Left lobe of liver (tissue), 2 donors: Measurements from ENCODE around the gene PCGF5. TPM values are rescaled to one million over a fixed set of nuclear protein-coding genes. Genes with fewer than 3 reads are reported as not detected.
A peak's percentile ranks its signal among the peaks of the same experiment; 100 is the strongest.
"Not testable (repeated sequence)": the region's sequence is repeated elsewhere in the genome, so short reads cannot be mapped to it uniquely, and the experiment has no call there.

Source experiments
- ATAC-seq: fragments of 200-7000 bp; cut with Tn5 transposase; one replicate; pipeline ENCODE4 v1.9.1; 2020; ENCODE audit warnings: mild to moderate bottlenecking, moderate library complexity
- DNase-seq: peaks from one replicate; pipeline ENCODE4 v3.0.0-alpha.2; 2020; ENCODE audit warnings: low spot score
- total RNA-seq: library from RNA; stranded (reverse); gene quantifications from one replicate; pipeline ENCODE4 v1.2.1, GENCODE V29; 2021
- donor health status: DM: no; HTN: no; CAD: no; lungs with moderate emphysema.
- donor health status: DM: no; HTN: yes; CAD: no.

Gene PCGF5
- total RNA-seq, 1 donor from 2014 or later = 25.0 TPM

DNA sequence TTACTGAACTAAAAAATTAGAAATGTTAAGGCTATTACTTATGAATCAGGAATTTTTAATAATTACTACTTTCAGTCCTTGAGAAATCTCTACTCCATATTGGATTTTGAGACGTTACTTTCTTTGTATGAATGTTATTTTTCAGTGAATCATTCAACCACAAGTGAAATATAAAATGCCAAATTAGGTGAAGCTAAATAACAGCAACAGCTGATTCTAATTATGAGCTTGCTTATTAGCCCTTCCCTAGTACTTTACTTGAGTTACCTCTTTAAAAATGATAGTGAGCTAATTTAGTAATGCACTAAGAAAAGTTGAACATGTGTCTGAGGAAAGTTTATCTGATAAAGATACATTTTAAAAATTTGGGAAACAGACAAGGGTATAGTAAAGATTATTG, 51.4 kb downstream of the PCGF5 start:
- ATAC-seq (no peak), DNase-seq (no peak)

GRCh38 chr10:91284486-91285090, 64.1 kb downstream of the PCGF5 start:
- ATAC-seq = no peak
- DNase-seq = no peak

DNA sequence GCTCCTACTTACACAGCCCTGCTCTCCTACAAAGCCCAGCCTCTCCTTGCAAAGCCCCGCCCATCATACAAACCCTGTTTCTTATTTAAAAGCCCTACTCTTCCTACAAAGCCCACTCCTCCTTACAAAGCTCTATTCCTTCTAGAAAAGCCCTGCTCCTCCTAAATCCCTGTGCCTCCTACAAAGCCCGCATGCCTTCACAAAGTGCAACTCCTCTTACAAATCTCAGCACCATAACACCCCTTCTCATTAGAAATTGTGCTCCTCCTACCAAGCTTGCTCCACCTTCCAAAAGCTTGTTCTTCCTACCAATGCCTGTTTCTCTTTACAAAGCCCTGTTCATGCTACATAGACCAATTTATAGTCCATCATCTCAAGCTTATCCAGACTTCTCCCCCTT, 66.1 kb downstream of the PCGF5 start:
- ATAC-seq = no peak
- no peak for DNase-seq

DNA sequence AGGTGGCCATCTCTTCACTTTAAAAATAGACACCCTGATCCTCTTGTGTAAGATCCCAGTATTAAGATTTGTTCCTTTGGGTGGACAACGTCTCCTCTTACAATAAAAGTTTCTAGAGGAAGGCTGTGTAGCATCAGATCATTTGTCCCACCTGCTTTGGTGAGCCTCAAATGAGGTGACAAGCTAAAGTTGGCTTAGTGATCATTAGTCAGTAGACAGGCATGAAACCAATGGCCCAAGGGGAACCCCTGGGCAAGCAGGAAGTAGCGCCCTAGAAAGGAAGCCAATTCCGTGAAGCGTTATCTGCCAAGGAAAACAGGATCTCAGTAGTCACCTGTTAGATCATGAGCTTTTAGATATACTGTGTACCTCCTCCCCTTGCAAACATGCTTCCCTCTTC, 66.8 kb downstream of the PCGF5 start:
- no peak for DNase-seq
- no peak for ATAC-seq

- ATAC-seq (peak; percentile 10), DNase-seq (no peak)
These were observed 67.4 kb downstream of the PCGF5 start for GRCh38 chr10:91287912-91288311.

DNA sequence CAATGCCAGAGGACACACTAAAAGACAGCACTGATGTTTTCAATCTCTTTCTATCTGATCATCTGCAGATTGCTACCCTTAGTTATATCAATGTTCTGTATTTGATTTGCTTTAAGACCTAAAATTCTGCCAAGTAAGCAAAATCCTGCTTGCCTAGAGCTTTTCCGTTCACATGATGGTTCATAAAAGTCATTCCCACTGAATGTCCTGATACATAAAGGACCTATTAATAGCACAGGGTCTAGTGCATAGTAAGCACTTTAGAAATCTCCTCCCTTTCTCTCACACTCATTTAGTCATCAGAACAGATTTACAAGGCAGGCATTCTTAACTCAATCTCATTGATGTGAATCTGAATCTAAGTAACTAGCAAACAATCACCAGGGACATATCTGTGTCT, 68.8 kb downstream of the PCGF5 start:
- DNase-seq (no peak), ATAC-seq (no peak)

GRCh38 chr10:91290607-91291006, 70.1 kb downstream of the PCGF5 start:
- DNase-seq = no peak
- no peak for ATAC-seq

DNA sequence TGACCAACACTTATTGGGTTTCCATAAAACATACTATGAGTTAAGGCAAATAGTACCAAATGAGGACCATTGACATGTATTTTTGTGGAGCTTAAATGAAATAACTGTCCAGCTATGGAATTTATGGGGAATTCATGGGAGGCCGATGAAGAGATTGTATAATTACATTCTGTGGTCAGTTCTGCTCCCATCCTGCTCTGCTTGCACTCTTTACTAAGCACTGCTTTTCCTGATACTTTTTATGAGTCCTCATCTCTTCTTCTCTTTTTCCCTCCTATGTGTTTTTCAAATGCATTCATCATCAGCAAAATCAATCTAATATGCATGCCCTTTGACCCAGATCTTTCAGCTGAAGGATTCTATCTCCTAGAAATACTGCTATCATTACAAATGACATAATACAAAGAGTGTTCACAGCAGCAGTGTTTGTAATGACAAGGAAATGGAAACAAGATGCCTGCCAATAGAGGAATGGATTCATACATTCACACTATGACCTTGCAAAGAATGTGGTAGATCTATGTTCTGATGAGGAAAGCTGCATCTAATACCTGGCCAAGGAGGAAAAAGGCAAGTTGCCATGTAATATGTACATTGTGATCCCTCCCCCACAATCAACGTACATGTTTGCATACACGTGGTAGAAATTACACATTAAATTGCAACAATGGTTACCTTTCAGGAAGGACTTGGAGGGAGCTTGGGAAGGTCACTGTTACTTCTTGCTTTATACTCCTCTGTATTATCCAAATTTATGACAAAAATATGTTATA, 73.9 kb downstream of the PCGF5 start:
- ATAC-seq = no peak

GRCh38 chr10:91295346-91295745, 74.9 kb downstream of the PCGF5 start:
- ATAC-seq (no peak), DNase-seq (no peak)

More for the DNA sequence above, 73.9 kb downstream of the PCGF5 start:
- no peak for DNase-seq

DNA sequence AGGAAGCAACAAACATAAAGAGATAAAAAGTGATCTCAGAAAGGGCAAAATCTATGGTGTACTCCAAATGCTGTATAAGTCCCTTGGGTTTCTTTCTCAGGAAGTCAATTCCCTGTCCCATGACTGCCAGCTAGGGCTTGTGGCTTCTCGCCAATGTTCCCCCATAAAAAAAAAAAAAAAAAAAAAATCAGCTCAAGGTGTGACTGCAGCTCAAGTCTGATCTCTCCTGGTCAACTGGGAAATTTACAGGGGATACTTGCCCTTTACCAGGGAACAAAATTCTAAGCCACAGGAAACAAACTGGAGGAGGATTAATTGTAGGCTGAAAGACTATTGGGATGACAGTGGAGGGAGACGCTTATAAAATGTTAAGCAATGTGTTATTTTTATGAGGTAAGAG, 76.0 kb downstream of the PCGF5 start:
- ATAC-seq = no peak
- DNase-seq = no peak

DNA sequence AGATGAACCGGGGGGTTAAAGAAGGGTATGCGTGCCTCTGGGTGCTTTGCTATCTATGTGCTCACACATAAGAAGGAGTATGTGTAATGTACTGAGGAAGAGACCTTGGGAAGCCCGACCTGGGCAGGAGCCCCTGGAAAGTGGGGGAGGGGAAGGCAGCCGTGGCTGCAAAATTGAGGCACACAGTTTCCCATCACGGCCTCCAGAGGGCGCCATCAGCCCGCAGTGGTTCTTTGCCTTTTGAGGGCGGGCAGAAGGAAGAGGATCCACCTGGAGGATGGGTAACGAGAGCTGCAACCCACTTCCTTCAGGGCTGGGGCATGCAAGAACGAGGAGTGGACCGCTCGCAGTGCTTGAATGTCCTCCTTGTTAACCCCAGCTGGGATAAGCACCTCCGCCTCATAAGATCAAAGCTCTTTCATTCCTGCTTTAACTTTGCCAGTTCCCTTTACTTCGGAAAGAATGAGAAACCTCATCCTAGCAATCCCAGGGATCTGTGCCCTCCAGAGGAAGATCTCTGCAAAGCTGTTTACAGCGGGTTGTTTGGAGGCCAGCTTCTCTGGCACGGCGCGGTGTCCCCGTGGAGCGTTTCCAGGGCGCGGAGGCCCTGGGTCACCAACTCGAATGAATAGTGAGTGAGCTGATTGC, 77.9 kb downstream of the PCGF5 start:
- DNase-seq (peak; percentile 77), ATAC-seq (peak; percentile 99)

DNA sequence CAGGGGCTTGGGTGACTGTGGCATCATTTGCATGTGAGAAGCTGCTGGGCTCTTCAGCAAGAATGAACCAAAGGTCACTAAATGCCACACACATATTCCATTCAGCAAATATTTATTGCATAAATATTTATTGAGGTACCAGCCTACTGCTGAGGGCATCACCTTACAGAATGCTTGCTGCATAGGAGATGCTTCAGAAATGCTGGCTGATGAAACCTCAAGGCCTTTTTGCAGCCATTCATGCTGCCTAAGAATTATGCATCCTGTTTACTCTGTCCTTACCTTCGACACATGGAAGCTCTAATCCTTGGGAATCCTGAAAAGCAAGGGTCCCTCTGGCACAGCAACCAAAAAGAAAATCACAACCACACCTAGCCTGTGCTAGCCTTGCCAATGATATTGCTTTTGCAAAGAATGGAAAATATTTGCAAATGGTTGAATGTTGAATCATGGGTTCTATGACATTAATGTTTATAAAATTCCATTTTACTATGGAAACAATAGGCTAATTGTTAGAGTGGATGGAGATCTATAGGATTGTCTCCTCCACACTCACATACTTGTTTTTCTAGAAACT, 79.6 kb downstream of the PCGF5 start:
- no peak for DNase-seq
- no peak for ATAC-seq

DNA sequence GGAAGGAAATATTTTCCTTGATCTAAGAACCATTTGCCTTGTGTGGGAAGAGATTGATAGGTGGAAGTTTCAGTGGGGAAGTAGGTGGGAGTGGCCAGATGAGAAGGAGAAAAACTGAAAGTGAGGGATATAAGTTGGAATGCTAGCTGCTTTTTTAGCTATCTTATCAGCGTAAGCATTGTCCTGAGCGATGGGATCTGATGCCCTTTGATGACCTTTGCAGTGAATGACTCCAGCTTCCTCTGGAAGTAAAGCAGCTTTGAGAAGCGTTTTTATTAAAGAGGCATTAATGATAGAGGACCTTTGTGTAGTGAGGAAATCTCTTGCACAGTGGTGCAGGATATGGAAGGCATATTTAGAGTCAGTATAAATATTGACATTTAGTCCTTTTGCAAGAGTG, 82.5 kb downstream of the PCGF5 start:
- not testable (repeated sequence) for DNase-seq, ATAC-seq

- DNase-seq, ATAC-seq: not testable (repeated sequence)
These were observed 85.5 kb downstream of the PCGF5 start for GRCh38 chr10:91305979-91306378.

- ATAC-seq = no peak
These were observed 87.0 kb downstream of the PCGF5 start for GRCh38 chr10:91307489-91307888.

DNA sequence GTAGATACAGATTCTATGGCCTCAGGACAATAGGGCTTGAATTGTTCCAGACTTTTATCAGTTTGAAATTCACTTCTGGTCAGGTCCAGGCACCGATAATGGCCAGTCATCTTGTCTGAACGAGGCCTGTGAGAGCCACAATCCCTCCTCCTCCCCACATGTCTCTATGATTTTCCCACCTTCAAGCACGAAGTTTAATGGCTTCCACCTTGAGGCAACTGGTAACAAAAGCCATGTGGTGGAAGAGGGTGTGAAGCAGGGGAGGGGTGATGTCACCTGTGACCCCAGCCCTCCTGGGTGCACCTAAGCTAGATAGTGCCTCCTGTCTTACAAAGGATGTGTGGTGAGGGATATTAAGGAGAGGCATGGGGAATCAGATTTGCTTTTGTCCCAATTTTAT, 89.2 kb downstream of the PCGF5 start:
- ATAC-seq = no peak
- DNase-seq = no peak

More at GRCh38 chr10:91307489-91307888, 87.0 kb downstream of the PCGF5 start:
- DNase-seq = no peak

DNA sequence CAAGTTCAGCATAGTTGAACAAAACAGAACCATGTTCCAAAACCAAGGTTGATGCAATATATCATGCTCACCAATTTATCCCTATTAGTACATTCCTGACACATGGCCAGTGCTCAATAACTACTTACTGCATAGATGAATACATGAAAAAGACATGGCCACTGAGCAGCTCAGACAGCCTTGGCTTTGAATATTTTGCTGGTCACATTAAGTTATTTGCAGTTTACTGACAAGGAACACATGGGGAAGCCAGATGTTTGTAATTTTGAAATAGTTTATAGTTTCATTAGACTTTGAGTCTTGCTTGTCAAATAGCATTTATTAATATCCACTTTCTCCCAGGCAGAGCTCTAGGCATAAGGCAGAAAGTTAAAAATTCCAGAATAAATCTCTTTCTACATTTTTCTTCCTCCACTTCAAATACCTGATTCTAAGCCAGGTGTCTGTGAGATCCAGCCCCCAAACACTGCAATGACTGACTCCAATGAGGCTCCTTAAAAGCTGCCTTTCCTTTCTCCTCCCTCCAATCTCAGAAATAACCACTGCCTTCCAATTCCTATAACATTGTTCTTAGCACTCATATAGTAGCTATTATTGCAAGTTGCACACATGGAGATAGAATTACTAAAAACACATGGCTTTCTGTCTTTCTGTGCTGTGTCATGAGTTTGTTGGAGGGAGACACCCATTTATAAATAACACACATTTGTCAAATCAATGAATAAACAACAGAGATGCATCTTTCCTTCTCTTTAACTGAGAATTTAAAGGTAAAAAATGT, 91.3 kb downstream of the PCGF5 start:
- ATAC-seq (no peak), DNase-seq (no peak)

DNA sequence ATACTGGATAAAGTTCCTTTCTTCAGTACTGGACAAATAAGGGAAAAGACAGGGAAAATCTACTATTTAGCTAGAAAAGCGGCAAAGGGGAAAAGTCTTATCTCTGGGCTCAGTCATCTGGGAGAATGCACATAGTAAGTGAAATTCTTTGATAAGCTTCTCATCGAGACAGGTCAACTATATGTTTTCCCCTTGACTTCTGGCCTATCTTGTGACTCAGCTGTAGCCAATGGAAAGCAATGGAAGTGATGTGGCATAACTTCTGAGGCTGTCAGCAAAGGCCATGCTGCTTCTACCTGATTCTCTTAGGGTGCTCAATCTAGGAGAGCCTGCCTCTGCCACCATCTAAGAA, 91.9 kb downstream of the PCGF5 start:
- ATAC-seq (no peak), DNase-seq (no peak)

- DNase-seq = no peak
- ATAC-seq = no peak
These were observed 93.5 kb downstream of the PCGF5 start for GRCh38 chr10:91313796-91314485.

DNA sequence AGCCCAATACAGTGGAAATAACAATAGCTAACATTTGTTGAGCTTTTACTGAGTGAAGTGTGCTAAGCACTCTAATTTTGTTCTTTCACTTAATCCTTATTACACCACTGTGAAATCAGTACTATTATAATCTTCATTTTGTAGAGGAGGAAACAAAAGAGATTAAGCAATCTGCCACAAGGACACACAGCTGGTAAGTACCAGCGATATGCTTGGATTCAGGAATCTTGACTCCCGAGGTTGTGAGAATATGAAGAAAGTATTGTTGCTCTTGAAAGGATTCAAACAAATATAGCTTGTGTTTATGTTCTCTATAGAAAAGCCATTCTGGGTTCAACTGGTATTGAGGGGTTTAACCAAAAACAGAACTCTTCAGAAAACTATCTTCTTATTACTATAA, 96.0 kb downstream of the PCGF5 start:
- ATAC-seq (no peak), DNase-seq (no peak)
